Hepatocyte (in vitro differentiated cells): ENCODE results near the gene C1orf87. TPM values are rescaled to one million over a fixed set of nuclear protein-coding genes. Genes with fewer than 3 reads are reported as not detected.

Experiments
- DNase-seq: peaks from one replicate; pipeline ENCODE4 v3.0.0-alpha.2; 2016; ENCODE audit warnings: low spot score
- H2AFZ ChIP-seq: fragments of 200-600 bp; sonication (generic); 2 replicates; pipeline ENCODE4 v1.6.0; 2016; ENCODE audit warnings: antibody characterized with exemption, mild to moderate bottlenecking
- H3K27ac ChIP-seq: fragments of 200-600 bp; sonication (generic); 2 replicates; pipeline ENCODE4 v1.5.1; 2016; ENCODE audit warnings: mild to moderate bottlenecking
- H3K27me3 ChIP-seq: fragments of 200-600 bp; sonication (generic); 2 replicates; pipeline ENCODE4 v1.6.1; 2016
- H3K36me3 ChIP-seq: fragments of 200-600 bp; sonication (generic); replicated peaks from 2 replicates; pipeline ENCODE4 v1.5.1; 2016; ENCODE audit warnings: low read depth; ENCODE audit not compliant: insufficient read depth
- H3K4me1 ChIP-seq: fragments of 200-600 bp; sonication (generic); 2 replicates; pipeline ENCODE4 v1.5.1; 2016; ENCODE audit warnings: mild to moderate bottlenecking, moderate library complexity; ENCODE audit not compliant: insufficient read depth
- H3K4me2 ChIP-seq: fragments of 200-600 bp; sonication (generic); 2 replicates; pipeline ENCODE4 v1.6.0; 2016
- H3K4me3 ChIP-seq: fragments of 200-600 bp; sonication (generic); 2 replicates; pipeline ENCODE4 v1.5.1; 2016; ENCODE audit warnings: mild to moderate bottlenecking
- H3K79me2 ChIP-seq: fragments of 200-600 bp; sonication (generic); 2 replicates; pipeline ENCODE4 v1.6.0; 2017; ENCODE audit warnings: mild to moderate bottlenecking
- H3K9me2 ChIP-seq: fragments of 200-600 bp; sonication (generic); replicated peaks from 2 replicates; pipeline ENCODE4 v1.6.0; 2017; ENCODE audit warnings: mild to moderate bottlenecking; ENCODE audit not compliant: insufficient read depth
- H3K9me3 ChIP-seq: fragments of 200-600 bp; sonication (generic); 2 replicates; pipeline ENCODE4 v1.5.1; 2016; ENCODE audit warnings: low read depth, mild to moderate bottlenecking
- H4K20me1 ChIP-seq: fragments of 200-600 bp; sonication (generic); 2 replicates; pipeline ENCODE4 v1.6.0; 2016; ENCODE audit warnings: mild to moderate bottlenecking; ENCODE audit not compliant: insufficient read depth, poor library complexity, severe bottlenecking
- CTCF ChIP-seq: fragments of 200-600 bp; sonication (generic); IDR thresholded peaks from 2 replicates; pipeline ENCODE4 v1.5.1; 2016; ENCODE audit warnings: antibody characterized with exemption, mild to moderate bottlenecking; ENCODE audit not compliant: poor library complexity
- EZH2 ChIP-seq: fragments of 200-600 bp; sonication (generic); IDR thresholded peaks from 2 replicates; pipeline ENCODE4 v1.6.1; 2016; ENCODE audit warnings: antibody characterized with exemption, mild to moderate bottlenecking, borderline replicate concordance
- EZH2phosphoT487 ChIP-seq: fragments of 200-600 bp; sonication (generic); IDR thresholded peaks from one replicate; pipeline ENCODE4 v1.6.1; 2018; ENCODE audit warnings: antibody characterized with exemption, mild to moderate bottlenecking, low read depth, moderate library complexity; ENCODE audit not compliant: unreplicated experiment, severe bottlenecking
- WGBS: methylation state at CpG from one replicate; pipeline ENCODE4 v1.1.6; 2016; ENCODE audit warnings: low lambda C conversion rate; ENCODE audit errors: missing lambda C conversion rate; 5-methylcytosine and 5-hydroxymethylcytosine counted together
- polyA plus RNA-seq: library from polyadenylated mRNA; unstranded; fragments of >200 nt; fragmentation: Nextera tagmentation; extraction: Ambion mirVana; gene quantifications from 2 replicates; pipeline ENCODE4 v1.2.1, GENCODE V29; 2016
- total RNA-seq: library from RNA; depleted of rRNA; stranded (reverse); fragments of >200 nt; gene quantifications from 2 replicates; pipeline ENCODE4 v1.2.3, GENCODE V29; 2014

Gene C1orf87, protein sequence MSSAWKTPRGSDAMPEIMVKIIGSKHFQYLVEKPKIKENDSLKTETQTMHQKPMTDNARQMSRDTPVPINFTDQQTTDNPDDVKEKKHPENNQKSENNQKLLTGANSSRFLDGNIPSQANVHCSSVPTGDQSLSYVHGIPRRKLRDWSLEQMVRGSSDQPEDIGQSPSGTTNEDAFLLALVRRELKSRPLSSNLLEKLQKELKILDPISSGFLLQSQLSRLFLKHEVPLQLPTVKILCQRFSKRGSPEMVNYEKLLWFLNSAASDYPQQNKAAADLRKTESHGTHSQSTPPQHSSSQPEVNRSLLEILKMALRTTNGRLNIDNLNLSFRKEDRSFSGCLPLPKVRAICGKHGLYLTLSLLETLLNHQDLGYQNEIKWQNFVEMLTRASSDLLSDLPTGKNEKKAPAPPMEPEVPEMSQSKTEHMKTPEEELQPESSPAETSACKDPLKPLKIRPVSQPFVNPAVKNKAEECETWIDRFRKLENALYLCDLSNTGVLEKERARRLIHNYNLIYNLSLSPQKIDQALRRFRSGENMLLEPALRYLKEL
- total RNA-seq: not detected in 2 replicates
- polyA plus RNA-seq: not detected in 2 replicates

DNA sequence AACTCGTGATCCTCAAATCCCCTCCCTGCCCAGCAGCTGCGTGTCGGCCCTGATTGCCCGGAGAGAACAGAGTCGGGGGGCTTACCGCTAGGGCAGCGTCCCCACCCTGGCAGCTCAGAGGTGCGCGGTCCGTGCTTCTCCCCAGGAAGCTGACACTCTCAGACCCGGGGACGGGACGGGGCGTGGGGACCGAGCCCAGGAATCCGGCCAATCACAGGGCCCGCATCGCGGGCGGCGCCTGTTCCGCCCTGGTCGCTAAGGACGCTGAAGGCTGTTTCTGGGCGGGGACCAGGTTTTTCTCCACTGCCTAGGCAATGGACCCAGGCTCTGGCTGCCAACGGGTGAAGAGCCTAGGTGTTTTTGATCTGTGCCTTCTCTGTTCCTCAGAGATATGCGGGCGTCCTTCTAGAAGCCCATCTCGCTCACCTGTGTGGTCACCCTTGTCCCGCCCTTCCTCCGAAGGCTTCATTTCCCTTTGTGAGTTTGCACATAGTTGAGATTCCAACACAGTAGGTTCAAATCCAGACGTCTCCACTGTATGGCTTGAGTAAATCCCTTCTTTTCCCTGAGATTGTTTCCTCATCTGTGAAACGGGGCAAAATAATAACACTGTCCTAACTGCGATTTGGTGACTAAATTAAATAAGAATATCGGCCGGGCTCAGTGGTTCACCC lies at the start of gene C1orf87:
Gene C1orf87, minus strand, starts transcription at position 166 of the 674 bp plus-strand sequence. CDS start 1,127 bp downstream, outside the sequence.
- peak; percentile 32 for TF ChIP-seq EZH2
- no peak for TF ChIP-seq CTCF
- no peak for TF ChIP-seq EZH2phosphoT487
- Histone ChIP-seq H3K4me1 (peaks cover 10% of the 10 kb centered on the region), H3K36me3 (no peaks in the 10 kb centered on the region), H2AFZ (no peak within 1 kb of the TSS), H3K4me2 (peak within 1 kb of the TSS; percentile 72), H3K4me3 (no peak within 1 kb of the TSS), H3K9me3 (no peaks in the 10 kb centered on the region), H3K79me2 (no peaks in the 10 kb centered on the region), H3K27ac (no peak within 1 kb of the TSS), H3K9me2 (no peaks in the 10 kb centered on the region), H4K20me1 (no peaks in the 10 kb centered on the region), H3K27me3 (peaks cover 44% of the 10 kb centered on the region)
- WGBS: 18% methylated on average over 36 of the region's 36 CpGs
- peak; percentile 20 for DNase-seq

DNA sequence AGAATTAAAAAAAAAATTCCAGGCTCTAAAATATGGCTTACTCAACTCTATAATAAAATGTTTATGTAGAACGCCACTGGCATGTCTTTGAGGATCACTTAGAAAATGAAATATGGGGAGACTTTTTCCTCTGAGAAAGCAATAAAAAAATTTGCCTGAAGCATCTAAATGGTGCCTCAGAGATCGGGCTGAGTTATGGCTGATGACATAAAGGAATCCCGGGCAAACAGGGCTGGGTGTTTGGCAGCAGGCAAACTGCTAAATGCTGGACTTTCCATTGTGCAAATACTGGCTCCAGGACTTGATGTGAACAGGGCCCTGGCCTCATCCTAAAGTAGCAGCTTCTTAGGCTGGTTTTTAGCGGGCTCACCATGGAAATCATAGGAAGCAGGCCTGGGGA lies 44.5 kb upstream of the C1orf87 start:
- no peak overlapping the region for H3K4me2 ChIP-seq
- TF ChIP-seq CTCF (no peak), EZH2 (no peak), EZH2phosphoT487 (no peak)
- H3K27me3 ChIP-seq: no peaks in the 10 kb centered on the region
- no peak overlapping the region for H3K4me3 ChIP-seq
- H2AFZ ChIP-seq: no peak overlapping the region
- no peaks in the 10 kb centered on the region for H3K36me3 ChIP-seq
- H4K20me1 ChIP-seq: no peaks in the 10 kb centered on the region
- no peaks in the 10 kb centered on the region for H3K9me3 ChIP-seq
- H3K9me2 ChIP-seq: no peaks in the 10 kb centered on the region
- no peak for DNase-seq
- WGBS: 60% methylated on average over 4 of the region's 4 CpGs
- H3K27ac ChIP-seq: no peak overlapping the region
- no peaks in the 10 kb centered on the region for H3K4me1 ChIP-seq
- H3K79me2 ChIP-seq: no peaks in the 10 kb centered on the region

GRCh38 chr1:60114745-60115318 lies 41.3 kb upstream of the C1orf87 start:
- no peaks in the 10 kb centered on the region for H3K9me2 ChIP-seq
- DNase-seq: no peak
- H2AFZ ChIP-seq: no peak overlapping the region
- 68% methylated on average over 7 of the region's 7 CpGs for WGBS
- H3K9me3 ChIP-seq: no peaks in the 10 kb centered on the region
- no peaks in the 10 kb centered on the region for H3K36me3 ChIP-seq
- no peaks in the 10 kb centered on the region for H3K79me2 ChIP-seq
- H3K27ac ChIP-seq: no peak overlapping the region
- TF ChIP-seq EZH2phosphoT487: no peak
- no peak for TF ChIP-seq EZH2
- no peak for TF ChIP-seq CTCF
- H3K4me3 ChIP-seq: no peak overlapping the region
- H4K20me1 ChIP-seq: no peaks in the 10 kb centered on the region
- H3K27me3 ChIP-seq: no peaks in the 10 kb centered on the region
- no peaks in the 10 kb centered on the region for H3K4me1 ChIP-seq
- H3K4me2 ChIP-seq: no peak overlapping the region
